Stimulated activated CD4-positive, alpha-beta T cell treated with anti-CD3 and anti-CD28 coated beads, Interleukin-15, amount 100 ng/mL, for 48 hours (primary cell): Measurements from ENCODE around the gene TCP11.

Experiments used
- DNase-seq, 2 donors: peaks; one replicate each; pipeline ENCODE4 v3.0.0-alpha.2; 2020; ENCODE audit warnings: low read depth in 2 of 2

The TCP11 gene

DNA sequence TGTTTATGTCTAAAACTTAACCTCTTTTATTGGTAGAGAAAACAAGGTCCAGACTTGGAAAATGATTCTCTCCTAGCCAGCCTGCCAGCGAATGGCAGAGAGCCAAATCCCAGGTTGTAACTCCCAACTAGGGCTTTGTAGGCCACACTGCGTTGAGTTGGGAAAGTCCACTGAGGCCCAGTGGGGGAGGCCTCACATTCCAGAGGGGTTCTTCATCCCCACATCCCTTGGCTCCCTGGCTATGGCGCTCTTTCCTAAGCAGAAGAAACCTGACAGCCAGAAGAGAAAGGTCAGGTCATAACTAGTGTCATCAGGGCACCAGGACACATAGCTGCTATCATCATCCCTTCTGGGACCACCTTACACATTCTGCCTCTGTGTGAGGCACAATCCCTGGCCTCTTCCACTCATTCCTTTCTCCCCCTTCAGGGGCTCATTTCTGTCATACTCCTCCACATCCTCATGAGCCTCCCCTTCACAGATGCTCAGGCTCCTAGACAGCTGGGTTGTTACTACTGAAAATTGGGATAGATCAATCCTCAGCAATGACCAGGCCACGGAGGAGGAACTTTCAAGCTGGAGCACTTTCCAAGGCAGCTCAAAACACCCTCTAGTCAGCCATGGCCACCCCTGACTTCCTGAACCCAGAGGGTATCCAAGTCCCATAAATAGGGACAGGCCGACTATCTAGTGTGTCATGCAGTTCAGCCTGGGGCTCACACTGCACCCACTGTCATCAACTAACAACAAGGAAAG lies 48.6 kb downstream of the TCP11 start:
- no peak for DNase-seq

DNA sequence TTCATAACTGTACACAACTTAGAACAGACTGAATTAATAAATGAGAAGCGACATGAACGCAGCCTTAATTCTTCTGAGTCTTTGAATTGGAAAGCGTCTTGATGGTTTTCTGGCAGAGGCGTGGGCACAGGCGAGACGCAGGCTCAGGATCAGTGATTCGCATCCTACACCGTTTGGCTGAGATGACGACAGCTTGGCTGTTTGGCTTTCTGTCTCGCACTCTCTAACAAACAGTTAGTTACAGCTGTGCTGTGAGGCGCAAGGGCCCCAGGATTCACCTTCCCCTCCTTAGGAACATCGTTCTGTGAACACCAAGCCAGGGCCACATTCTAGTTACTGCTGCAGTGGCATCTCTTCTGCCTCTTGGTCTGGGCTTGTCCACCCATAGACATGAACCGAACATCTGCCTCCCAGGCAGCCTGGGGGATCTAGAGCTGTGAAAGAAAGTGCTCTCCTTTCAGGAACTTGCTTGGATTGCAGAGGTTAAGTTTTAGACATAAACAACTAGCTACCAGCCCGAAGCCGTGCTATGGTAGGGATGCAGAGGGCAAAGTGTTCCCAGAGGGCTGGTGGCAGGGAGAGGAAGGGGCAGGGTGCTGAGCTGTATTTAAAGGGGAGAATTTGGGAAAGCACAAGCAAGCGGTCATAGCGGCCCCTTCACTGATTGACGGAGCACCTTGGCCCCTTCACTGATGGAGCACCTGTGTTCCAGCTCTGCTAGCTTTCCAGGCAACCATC lies 49.6 kb downstream of the TCP11 start:
- no peak for DNase-seq

DNA sequence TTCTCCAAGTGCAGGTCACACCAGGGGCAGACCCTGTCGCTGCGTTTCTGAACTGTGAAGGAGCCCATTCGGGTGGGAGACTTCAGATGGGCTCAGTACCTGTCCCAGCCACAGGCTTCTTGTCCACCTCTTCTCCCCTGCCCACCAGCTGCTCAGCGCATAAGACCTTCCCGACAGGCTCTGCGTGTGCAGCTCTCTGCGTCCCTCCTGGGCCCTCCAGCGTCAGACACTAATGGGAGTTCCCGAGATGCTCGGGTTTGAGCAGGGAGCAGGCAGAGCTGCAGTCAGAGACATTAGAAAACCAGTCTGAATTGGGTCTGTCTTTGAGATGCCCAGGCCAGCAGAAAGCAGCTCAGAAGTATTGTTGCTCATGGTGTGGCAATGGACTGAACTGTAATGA lies 50.4 kb downstream of the TCP11 start:
- no peak for DNase-seq

DNA sequence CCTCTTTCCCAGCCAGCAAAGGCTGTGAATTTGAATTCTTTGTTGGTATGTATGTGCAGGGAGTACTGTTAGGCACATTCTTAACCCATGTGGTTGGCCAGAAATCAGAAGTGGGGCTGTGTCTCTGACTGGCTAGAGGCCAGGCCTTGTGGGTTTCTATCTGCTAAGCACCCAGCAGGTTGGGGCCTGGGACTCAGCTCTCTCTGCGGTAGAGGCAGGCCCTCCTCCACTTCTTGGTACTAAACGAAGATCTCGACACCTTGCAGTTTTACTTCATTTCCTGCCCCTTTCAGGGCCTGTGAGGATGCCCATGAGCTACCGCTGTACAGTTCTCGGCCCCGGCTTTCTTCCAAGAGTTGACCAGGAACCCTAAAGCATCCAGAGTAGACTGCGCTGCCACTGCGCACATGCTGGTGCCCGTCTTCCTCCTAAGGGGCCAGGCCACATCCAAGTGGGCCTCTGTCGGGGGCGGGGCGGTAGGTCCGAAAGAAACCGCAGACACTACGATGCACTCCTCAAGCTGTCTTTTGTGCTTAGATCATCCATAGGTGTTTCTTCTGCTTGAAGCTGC lies 51.1 kb downstream of the TCP11 start:
- DNase-seq, result no peak

DNA sequence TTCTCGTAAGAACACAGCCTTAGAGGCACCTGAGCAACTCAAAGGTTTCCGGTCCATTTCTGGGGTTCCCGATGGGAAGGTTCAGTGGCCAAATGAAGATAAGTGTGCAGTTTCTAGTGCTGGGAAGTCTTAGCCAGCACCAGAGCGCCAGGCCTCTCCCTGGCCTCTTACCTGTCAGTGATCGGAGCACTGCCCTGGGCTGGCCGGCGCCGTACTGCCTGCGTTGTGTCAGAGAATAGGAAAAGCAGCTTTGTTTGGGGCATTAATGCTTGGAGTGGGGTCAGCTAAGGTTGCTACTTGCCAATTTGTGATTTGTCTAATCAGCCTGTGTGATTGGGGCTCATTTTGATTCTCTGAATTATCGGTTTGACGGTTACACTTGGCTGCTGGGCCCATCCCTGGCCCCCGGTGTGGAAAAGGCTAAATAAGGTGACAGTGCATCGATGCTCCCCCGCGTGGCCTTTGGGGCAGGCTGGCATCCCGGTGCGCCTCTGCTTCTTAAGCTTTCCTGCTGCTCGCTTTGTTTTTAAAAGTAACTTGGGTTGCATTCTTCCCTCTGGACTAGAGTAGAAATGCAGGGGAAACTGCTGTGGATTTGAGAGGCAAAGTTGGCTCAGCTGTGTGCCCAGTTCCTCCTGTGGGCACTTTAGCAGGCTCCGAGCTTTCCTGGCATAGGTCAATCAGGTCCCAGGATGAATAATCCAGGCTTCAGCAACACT lies 51.8 kb downstream of the TCP11 start:
- DNase-seq, result no peak

DNA sequence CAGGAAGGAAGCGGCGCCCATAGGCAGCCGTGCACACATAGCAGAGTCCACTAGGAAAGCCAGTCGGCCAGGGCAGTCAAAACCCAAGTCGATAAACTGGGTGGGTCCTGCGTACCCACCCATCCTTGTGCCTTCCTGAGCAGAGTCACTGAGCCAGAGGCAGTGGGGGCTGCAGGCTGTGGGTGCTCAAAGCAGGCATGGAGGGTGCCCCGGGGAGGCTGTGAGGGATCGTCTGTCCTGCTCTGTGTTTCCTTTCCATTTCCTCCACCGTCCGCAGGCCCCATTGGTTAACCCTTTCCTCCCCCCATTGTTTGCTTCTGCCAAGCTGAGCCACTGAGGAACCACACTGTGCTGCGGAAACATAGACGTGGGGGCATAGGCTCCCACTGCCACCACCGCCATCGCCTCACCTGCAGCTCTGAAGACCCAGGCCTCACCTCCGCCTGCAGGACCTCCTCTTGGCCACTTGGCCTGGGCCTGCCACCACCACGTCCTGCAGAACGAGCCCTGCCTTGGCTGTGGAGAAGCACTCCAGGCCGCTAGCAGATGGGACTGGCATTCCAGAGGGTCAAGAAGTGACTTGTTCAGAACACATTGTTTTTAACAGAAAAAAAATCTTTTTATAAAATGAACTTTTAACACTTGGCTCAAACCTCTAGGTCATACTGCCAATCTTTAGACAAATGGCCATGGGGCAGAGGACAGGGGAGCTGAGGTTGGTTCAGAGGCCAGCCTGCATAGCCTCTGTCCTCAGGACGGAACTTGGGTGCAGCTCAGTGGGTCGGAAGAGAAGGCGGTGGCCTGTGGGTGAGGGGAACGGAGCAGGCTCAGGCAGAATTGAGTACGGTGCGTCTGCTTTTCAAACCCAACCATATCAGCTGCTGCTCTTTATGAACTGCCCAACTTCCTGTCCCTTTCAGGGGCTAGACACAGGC lies 52.6 kb downstream of the TCP11 start:
- no peak for DNase-seq

DNA sequence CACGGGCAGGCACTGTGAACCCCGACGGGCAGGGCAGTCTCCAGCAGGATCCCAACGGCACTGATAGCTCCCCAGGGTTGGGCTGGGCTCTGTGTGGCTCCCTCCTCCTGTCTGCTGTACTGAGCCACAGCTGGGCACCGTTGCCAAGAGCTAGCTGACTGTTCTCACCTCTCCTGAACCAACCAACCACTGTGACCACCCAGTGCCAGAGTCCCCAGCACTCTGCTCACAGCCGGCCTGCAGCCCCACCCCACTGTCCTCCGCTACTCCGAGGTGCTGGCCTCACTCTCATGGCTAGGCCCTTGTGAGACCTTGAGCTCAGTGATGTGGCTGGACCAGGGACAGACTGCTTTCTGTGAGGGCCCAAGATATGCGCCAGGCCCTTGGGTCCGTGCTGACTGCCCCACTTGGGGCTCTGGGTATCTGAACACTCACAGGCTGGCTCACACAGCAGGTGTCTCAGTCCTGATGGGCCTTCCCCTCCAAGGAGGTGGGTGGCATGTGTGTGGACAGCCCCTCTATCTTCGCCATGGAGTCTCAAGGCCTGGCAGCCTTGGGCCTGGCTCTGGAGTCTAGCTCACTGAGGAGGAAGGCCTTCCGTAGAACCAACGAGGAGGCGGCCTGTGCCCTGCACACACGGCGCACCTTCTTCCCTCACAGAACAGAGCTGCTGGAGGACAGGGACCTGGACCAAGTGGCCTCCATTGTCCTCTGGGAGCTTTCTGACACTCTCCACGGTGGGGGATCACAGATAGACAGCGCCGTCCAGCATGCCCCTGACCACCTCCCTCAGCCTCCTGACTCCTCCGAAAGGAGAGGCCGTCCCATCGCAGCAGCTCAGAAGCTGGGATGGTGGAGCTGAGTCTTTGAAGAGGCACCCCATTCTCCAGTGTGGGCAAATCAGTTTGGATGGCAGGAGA lies 53.5 kb downstream of the TCP11 start:
- no peak for DNase-seq

DNA sequence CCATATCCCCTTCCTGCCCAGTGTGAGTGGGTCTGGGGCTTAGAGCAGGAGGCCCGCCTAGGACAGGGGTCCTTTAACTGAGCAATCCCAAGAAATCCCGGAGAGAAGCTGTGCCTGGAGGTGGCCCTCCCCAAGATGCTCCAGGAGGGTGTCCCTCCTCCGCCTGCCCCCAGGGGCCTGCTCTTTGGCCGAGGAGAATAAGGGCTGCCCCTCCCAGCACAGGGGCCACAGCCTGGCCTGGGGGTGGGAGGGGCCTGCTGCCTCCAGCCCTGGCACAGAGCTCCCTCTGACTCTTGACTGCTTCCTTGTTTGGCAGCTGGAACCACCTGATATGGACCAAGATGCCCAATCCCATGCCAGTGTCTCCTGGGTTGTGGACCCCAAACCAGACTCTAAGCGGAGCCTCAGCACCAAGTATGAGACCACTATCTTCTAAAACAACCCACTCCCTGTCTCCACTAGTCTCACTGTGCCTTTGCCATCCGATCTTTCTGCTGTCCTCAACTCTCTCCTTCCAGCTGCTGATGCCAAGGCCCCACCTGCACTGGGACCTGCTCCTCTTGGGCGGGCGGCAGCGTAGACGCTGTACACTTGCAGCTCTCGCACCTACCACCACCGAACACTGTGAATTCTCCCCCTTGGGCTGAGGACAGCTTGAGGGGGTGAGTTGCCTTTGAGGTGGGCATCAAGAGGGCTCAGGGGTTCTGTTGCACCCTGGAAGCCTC lies 54.3 kb downstream of the TCP11 start:
- DNase-seq, result no peak

DNA sequence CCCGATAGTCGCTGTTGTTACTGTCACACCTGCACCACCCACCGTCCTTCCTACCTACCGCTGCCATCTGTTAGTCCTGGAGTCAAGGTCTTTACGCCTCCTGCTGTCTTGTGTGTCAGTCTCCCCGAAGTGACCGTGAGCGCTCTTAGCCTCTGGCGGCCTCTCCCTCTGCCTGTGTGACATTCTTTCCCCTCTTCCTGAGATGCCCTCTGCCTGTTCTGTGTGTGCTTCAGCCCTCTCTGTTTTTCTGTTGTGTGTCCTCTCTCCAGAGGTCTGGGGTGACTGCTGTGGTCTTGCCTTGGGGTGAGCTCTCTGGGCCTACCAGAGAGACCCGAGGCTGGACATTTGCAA lies 54.9 kb downstream of the TCP11 start:
- DNase-seq, result no peak

DNA sequence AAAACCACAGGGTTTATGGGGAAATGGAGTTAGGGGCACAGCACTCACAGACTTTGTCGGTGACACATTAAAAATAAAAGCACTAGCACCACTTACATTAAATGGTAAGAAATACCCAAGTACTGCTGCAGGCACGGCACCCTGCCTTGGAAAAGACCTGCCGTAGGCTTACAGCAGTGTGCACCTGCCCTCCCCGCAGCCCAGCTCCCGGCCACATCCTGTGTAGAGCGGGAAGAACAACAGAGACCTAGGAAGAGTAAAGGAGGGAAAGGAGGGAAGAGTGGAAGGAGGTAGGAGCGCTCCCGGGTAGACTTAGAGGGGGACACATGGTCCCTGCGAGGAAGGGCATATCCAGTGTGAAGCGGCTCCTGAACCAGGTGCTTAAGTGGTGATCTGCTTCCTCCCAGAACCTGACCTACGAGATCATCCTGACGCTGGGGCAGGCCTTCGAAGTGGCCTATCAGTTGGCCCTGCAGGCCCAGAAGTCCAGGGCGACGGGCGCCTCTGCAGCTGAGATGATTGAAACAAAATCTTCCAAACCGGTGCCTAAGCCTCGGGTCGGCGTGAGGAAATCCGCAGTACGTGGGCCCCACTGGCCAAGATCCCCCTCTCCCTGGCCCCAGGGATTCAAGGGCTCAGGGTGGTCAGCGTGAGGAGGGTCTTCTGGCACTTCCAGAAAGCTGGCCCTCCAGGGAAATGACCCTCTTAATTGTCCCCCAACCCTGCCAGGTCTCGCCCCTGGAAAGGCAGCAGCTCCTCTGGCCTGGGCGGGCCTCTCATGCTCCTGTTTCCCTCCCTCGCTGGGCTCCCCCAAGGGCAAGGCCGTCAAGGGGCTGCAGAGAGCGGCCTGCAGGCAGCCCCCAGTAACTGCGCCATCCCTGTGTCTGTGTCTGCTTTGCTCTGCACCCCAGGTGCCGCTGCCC lies 55.5 kb downstream of the TCP11 start:
- no peak for DNase-seq

DNA sequence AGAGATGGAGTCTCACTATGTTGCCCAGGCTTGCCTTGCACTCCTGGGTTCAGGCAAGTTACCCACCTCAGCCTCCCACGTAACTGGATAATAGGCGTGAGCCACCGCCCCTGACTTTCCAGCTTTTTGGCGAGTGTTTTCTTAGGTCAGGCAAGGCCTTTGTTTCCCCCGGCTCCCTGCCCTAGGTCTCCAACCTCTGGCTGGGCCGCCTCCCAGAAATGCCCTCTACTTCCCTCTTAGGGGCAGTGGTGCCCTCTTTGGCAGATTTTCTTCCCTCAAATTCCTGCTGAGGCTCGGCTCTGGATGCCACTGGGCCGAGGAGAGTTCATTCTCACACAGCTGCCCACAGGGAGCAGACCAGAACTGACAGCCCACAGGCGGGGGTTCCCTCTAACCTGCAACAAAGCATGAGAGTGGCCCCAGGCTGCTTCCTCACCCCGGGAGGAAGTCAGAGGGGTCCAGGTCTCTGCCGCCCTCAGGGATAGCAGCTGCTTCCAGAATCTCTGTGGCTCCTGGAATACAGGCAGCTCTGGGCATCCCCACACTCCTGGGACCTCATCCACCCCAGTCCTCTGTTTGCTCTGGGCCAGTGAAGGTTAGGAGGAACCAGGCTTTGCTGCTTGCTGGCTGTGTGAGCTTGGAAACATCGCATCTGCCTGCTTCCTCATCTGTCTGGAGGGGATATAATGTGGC lies 56.5 kb downstream of the TCP11 start:
- DNase-seq, result no peak

DNA sequence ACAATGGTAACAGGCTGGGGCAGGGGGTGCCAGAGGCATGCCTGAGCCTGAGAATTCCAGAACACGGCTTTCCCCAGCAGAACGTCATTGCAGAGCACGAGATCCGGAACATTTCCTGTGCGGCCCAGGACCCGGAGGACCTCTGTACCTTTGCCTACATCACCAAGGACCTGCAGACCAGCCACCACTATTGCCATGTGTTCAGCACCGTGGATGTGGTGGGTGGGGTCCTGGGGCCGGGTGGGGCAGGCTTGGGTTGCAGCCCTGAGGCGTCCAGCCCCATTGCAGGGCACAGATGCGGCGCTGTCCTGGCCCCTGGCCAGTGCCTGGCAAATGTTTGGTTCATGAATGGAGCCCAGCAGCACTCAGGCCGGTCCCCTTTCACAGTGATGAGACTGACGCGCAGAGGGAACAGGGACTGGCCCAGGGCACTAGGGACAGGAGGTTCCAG lies 57.1 kb downstream of the TCP11 start:
- DNase-seq, result no peak

DNA sequence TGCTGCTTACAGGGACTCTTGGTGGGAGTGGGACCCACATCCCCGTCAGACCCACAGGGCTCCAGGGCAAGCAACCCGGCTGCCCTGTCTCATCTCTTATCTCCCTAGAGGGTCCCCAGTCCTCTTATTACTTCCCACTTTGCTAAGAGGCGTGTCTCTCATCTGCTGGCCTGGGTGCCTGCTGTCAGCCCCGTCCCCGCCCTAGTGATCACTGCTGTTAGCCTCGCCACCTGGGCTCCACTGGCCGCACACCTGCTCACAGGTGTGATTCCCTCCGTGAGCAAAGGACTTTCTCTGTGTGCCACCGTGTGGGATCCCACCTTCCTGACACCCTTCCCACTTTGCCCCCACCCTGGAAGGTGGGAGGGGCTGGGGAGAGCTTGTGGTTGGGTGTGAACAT lies 57.6 kb downstream of the TCP11 start:
- no peak for DNase-seq

DNA sequence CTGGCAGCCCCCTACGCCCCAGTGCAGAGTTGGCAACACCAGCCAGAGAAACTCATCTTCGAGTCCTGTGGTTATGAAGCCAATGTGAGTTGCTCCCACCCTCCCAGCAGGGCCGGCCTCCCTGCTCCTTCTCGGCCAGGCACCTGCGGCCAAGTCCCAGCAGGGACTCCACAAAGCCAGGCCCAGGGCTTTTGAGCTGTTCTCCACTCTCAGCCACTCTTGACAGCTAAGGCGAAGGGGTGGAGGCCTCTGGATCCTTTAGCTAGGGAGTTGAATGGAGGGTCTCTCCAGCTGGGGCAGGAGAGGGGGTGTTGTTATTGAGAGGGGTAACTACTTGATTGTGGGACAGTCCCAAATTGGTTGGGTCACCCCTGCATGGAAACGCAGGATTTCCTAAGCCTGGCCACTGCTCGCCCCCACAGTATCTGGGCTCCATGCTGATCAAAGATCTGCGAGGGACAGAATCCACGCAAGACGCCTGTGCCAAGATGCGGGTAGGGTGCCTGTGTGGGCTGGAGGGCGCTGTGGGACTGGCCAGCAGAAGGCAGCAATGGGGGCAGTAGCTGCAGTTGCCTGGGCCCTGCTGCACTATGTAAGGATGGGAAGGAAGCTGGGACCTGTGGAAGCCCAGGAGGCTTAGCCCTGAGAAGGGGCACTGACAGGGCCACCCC lies 58.3 kb downstream of the TCP11 start:
- no peak for DNase-seq

DNA sequence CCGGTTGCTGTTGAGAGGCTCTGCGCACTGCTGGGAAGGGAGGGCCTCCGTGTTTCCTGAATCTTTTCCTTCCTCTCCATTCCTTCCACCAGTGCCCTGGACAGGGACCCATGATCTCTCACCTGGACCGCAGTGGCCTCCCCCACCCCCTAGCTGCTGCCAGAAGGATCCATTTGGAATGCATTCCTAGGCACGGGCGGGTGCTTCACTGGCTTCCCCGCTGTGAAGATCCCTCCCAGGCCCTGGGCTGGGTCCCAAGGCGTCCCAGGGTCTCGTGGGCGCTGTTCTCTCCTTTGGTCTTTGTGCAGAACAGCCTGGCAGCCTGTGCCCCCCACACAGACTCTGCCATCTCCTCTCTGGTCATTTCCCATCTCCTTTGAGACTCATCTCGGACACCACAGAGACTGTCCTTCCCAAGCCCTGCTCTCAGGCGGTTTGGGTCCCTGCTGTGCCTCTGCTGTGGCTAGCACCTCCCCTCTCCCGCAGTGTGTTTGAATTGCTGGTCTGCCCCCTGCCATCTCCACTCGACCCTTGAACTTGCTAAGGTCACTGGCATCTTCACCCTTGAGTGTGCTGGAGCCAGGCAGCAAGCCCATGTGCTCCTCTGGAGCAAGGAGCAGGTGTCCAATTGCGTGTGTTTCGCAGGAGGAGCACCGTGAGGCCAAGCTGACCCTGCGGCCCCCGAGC lies 59.0 kb downstream of the TCP11 start:
- DNase-seq, result no peak

DNA sequence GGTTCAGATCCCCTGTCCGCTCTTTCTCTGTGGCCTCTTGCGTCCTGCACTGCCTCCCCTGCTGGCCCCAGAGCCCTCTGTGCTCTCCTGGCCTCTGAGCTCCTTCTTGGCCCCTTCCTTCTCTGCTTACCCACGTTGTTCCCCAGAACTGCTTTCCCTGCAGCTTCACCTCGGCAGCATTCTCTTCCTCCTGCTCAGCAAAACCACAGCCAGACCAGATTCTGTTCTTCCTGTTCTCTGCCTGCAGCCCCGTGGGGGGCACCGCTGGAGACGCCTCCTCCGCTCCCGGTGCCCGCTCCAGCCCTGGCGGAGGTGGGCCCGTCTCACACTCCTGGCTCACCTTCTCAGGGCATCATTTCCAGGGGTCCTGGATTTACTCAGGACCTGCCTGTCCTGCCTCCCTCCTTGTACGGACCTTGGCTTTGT lies 59.7 kb downstream of the TCP11 start:
- DNase-seq, result no peak
